ENCODE data around the gene MRTFA. TPM values are rescaled to one million over a fixed set of nuclear protein-coding genes. Genes with fewer than 3 reads are reported as not detected.

MRTFA gene
- total RNA-seq, 2 experiments from 2014 or later: 55.3 to 58.9 TPM

DNA sequence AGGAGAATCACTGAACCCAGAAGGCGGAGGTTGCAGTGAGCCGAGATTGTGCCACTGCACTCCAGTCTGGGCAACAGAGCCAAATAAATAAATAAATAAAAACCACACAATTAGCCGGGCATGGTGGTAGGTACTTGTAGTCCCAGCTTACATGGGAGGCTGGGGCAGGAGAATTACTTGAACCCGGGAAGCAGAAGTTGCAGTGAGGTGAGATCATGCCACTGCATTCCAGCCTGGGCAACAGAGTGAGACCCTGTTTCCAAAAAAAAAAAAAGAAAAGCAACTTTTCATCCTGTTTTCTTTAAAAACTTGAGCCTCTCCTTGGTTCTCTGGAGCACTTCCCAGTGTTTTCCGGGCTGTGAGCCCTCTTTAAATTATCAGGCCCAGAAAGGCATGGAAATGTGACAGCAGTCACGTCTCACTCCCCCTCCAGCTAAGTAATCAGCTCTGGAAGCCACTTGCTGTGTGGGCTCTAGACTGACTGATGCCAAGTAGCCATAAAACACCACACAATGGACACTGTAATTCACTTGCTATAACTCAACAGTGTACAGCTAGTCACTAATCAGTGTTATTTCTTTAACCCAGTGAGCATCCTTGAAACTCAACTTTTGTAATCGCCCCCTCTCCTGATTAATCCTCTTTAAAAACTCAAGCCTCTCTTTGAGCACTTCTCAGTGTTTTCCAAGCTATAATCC is 29.8 kb upstream of the MRTFA start:
- Histone ChIP-seq H3K9me3 (ENCODE audit: control insufficient read depth in 1 of 2, insufficient read depth in 1 of 2, low read length in 2 of 2) (no peaks in the 10 kb centered on the region), H3K27ac (ENCODE audit: low read depth in 1 of 2, low read length in 2 of 2) (no peak overlapping the region), H3K27me3 (ENCODE audit: control insufficient read depth in 1 of 2, insufficient read depth in 2 of 2, low read length in 2 of 2) (no peaks in the 10 kb centered on the region), H3K4me1 (ENCODE audit: insufficient read depth, low read length) (peaks cover 4% of the 10 kb centered on the region), H3K36me3 (ENCODE audit: insufficient read depth, low read length) (no peaks in the 10 kb centered on the region), H3K4me3 (ENCODE audit: low read length) (no peak overlapping the region)
- Mint-ChIP-seq H3K4me3 (no peak overlapping the region), H3K36me3 (ENCODE audit: low read depth) (no peaks in the 10 kb centered on the region), H3K9me3 (no peaks in the 10 kb centered on the region), H3K27me3 (no peaks in the 10 kb centered on the region), H3K4me1 (ENCODE audit: low read depth) (peaks cover 12% of the 10 kb centered on the region), H3K27ac (no peak overlapping the region)
- TF ChIP-seq CTCF (IDR thresholded peaks at IDR 0.05): no peak
- ATAC-seq (ENCODE audit: poor library complexity) (no peak), DNase-seq (no peak)
- CTCF ChIA-PET: no interaction called here
- POLR2A ChIA-PET: no interaction called here
- intact Hi-C loops (cut with DNase I, micrococcal nuclease): no loop called here

DNA sequence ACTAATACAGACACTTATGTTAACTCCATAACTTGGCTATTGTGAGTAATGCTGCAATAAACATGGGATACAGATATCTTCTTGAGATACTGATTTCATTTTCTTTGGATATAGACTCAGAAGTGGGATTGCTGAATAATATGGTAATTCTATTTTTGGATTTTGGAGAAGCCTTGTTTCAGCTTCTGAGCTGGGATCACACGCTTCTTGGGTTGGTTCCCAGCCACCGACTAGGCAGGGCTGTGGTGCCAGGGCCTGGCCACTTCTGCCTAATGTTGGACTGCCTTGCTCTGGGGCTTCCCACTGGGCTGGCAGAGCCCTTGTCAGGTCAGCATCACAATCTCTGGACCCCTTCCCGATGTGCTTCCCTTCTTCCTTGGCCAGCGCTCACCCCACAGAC is 28.8 kb upstream of the MRTFA start:
- intact Hi-C loops (cut with DNase I, micrococcal nuclease): no loop called here
- TF ChIP-seq CTCF (IDR thresholded peaks at IDR 0.05): no peak
- Mint-ChIP-seq H3K4me3 (no peak overlapping the region), H3K27me3 (no peaks in the 10 kb centered on the region), H3K27ac (no peak overlapping the region), H3K36me3 (ENCODE audit: low read depth) (no peaks in the 10 kb centered on the region), H3K4me1 (ENCODE audit: low read depth) (peaks cover 12% of the 10 kb centered on the region), H3K9me3 (no peaks in the 10 kb centered on the region)
- H3K27me3 ChIP-seq (ENCODE audit: control insufficient read depth in 1 of 2, insufficient read depth in 2 of 2, low read length in 2 of 2): no peaks in the 10 kb centered on the region
- H3K27ac ChIP-seq (ENCODE audit: low read depth in 1 of 2, low read length in 2 of 2): no peak overlapping the region
- H3K36me3 ChIP-seq (ENCODE audit: insufficient read depth, low read length): no peaks in the 10 kb centered on the region
- H3K9me3 ChIP-seq (ENCODE audit: control insufficient read depth in 1 of 2, insufficient read depth in 1 of 2, low read length in 2 of 2): no peaks in the 10 kb centered on the region
- H3K4me3 ChIP-seq (ENCODE audit: low read length): no peak overlapping the region
- ChIA-PET POLR2A (no interaction called here), CTCF (no interaction called here)
- peaks cover 4% of the 10 kb centered on the region for H3K4me1 ChIP-seq (ENCODE audit: insufficient read depth, low read length)
- DNase-seq (no peak), ATAC-seq (ENCODE audit: poor library complexity) (no peak)

- Histone ChIP-seq H3K4me3 (ENCODE audit: low read length) (no peak overlapping the region), H3K36me3 (ENCODE audit: insufficient read depth, low read length) (no peaks in the 10 kb centered on the region), H3K27ac (ENCODE audit: low read depth in 1 of 2, low read length in 2 of 2) (no peak overlapping the region), H3K27me3 (ENCODE audit: control insufficient read depth in 1 of 2, insufficient read depth in 2 of 2, low read length in 2 of 2) (no peaks in the 10 kb centered on the region), H3K9me3 (ENCODE audit: control insufficient read depth in 1 of 2, insufficient read depth in 1 of 2, low read length in 2 of 2) (no peaks in the 10 kb centered on the region), H3K4me1 (ENCODE audit: insufficient read depth, low read length) (no peaks in the 10 kb centered on the region)
- Mint-ChIP-seq H3K4me1 (ENCODE audit: low read depth) (no peaks in the 10 kb centered on the region), H3K36me3 (ENCODE audit: low read depth) (no peaks in the 10 kb centered on the region), H3K9me3 (no peaks in the 10 kb centered on the region), H3K4me3 (no peak overlapping the region), H3K27me3 (no peaks in the 10 kb centered on the region), H3K27ac (no peak overlapping the region)
- no peak for DNase-seq
- CTCF ChIA-PET: no interaction called here
- no peak for TF ChIP-seq CTCF (IDR thresholded peaks at IDR 0.05)
- intact Hi-C loops (cut with DNase I, micrococcal nuclease): no loop called here
- POLR2A ChIA-PET: no interaction called here
- no peak for ATAC-seq (ENCODE audit: poor library complexity)
These were observed 25.2 kb upstream of the MRTFA start for GRCh38 chr22:40661671-40662070.

Data from CD4-positive, alpha-beta T cell (primary cell).